Endothelial cell of umbilical vein (primary cell): ENCODE data around the gene NUBP1.

Source experiments
- EZH2 ChIP-seq: IDR thresholded peaks from 2 replicates; pipeline ENCODE4 v1.6.1; 2012; ENCODE audit warnings: borderline replicate concordance, low read depth, mild to moderate bottlenecking, moderate library complexity, low read length, inconsistent platforms; ENCODE audit not compliant: severe bottlenecking
- POLR2A ChIP-seq: IDR thresholded peaks from 2 replicates; pipeline ENCODE4 v1.6.1; 2012; ENCODE audit warnings: low read depth, mild to moderate bottlenecking, control low read depth, low read length
- TF ChIP-seq, protein P1 (sequence below), 2 donors: IDR thresholded peaks; 1 replicate in 1 of 2; 2 replicates in 1 of 2; pipeline ENCODE4 v1.5.1; 2011; ENCODE audit warnings: low read length in 2 of 2, mild to moderate bottlenecking in 2 of 2, moderate library complexity in 2 of 2, control low read depth in 1 of 2, inconsistent platforms in 1 of 2, low read depth in 1 of 2; ENCODE audit not compliant: insufficient read depth in 1 of 2; ENCODE audit errors: extremely low read depth in 1 of 2

DNA sequence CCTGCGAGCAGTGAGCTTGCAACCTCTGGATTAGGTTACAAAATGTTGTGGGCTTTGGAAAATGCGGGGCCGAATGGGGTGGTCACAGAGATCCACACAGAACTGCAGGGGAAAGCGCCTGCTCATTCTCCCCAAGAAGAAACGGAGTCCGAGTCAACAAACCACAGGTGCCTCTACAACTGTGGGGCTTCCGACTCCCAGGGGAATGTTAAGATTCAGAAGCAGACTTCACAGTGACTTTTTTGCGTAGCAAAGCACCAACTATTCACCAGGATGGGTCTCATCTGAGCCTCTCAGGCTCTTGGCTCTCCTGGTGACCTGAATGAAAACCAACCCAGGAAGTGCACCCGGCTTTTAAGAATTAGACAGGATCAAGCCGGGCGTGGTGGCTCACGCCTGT is 33.7 kb downstream of the NUBP1 start:
- TF ChIP-seq POLR2A (no peak), EZH2 (no peak)
- TF ChIP-seq, protein P1, sequence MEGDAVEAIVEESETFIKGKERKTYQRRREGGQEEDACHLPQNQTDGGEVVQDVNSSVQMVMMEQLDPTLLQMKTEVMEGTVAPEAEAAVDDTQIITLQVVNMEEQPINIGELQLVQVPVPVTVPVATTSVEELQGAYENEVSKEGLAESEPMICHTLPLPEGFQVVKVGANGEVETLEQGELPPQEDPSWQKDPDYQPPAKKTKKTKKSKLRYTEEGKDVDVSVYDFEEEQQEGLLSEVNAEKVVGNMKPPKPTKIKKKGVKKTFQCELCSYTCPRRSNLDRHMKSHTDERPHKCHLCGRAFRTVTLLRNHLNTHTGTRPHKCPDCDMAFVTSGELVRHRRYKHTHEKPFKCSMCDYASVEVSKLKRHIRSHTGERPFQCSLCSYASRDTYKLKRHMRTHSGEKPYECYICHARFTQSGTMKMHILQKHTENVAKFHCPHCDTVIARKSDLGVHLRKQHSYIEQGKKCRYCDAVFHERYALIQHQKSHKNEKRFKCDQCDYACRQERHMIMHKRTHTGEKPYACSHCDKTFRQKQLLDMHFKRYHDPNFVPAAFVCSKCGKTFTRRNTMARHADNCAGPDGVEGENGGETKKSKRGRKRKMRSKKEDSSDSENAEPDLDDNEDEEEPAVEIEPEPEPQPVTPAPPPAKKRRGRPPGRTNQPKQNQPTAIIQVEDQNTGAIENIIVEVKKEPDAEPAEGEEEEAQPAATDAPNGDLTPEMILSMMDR (IDR thresholded peaks at IDR 0.05; ENCODE audit: extremely low read depth in 1 of 2, insufficient read depth in 1 of 2, low read depth in 1 of 2, low read length in 2 of 2), result no peak
